HepG2 (cell line): ENCODE measurements around the gene PCAT6. TPM values are rescaled to one million over a fixed set of nuclear protein-coding genes. Genes with fewer than 3 reads are reported as not detected.

Experiments
- ATAC-seq: fragments of 200-7000 bp; cut with Tn5 transposase; 3 replicates; pipeline ENCODE4 v1.9.1; 2020; ENCODE audit warnings: mild to moderate bottlenecking, moderate library complexity
- BruUV-seq: library from RNA; stranded (reverse); fragments of 400-500 nt; replicated peaks from 2 replicates; lab custom pipeline; 2021; lab: Mats Ljungman, UMichigan
- CTCF ChIA-PET: fragments of 300-600 bp; formaldehyde crosslinking; extraction: SDS; loops from one replicate; lab custom pipeline; 2021; ENCODE audit warnings: low total read pairs, inconsistent platforms, low intra/inter-chr PET ratio; lab: Yijun Ruan, JAX
- POLR2A ChIA-PET: fragments of 350-600 bp; sonication (Branson Sonifier 250); formaldehyde crosslinking; loops from one replicate; lab custom pipeline; 2020; ENCODE audit warnings: antibody characterized with exemption, inconsistent platforms; lab: Yijun Ruan, JAX
- DNase-seq: peaks from one replicate; pipeline ENCODE4 v3.0.0-alpha.2; 2015; ENCODE audit warnings: low spot score
- FAIRE-seq: peaks from 3 replicates; lab custom pipeline; 2011; peaks lifted over from hg19 to GRCh38; lab: Jason Lieb, UNC
- H2AFZ ChIP-seq: one replicate; pipeline ENCODE4 v1.6.1; 2011; ENCODE audit warnings: low read length, inconsistent platforms
- H3K27ac ChIP-seq: fragments of 300-600 bp; 3 replicates; pipeline ENCODE4 v1.8.0; 2011; ENCODE audit warnings: mixed run types, mild to moderate bottlenecking, mixed read lengths, low read length, inconsistent platforms; ENCODE audit not compliant: insufficient read depth; ENCODE audit errors: extremely low read length
- H3K27me3 ChIP-seq, 2 experiments: fragments of 200-600 bp in 1 of 2; 2 replicates in 1 of 2; 3 replicates in 1 of 2; pipeline versions ENCODE4 v1.6.0 to v1.8.0; 2011; ENCODE audit warnings: low read length in 2 of 2, mild to moderate bottlenecking in 2 of 2, moderate library complexity in 2 of 2, inconsistent platforms in 1 of 2; ENCODE audit not compliant: insufficient read depth in 2 of 2, control insufficient read depth in 1 of 2
- H3K36me3 ChIP-seq, 2 experiments: fragments of 200-600 bp in 1 of 2; replicated peaks in 1 of 2; 2 replicates in 1 of 2; 3 replicates in 1 of 2; pipeline versions ENCODE4 v1.5.1 to v1.8.0; 2011; ENCODE audit warnings: low read length in 2 of 2, inconsistent platforms in 1 of 2; ENCODE audit not compliant: insufficient read depth in 2 of 2, control insufficient read depth in 1 of 2
- H3K4me1 ChIP-seq: 2 replicates; pipeline ENCODE4 v1.5.1; 2012; ENCODE audit warnings: low read length, inconsistent platforms; ENCODE audit not compliant: insufficient read depth
- H3K4me2 ChIP-seq: 2 replicates; pipeline ENCODE4 v1.6.0; 2011; ENCODE audit warnings: low read depth, low read length, inconsistent platforms
- H3K4me3 ChIP-seq, 3 experiments: fragments of 200-600 bp in 1 of 3; sonication (generic), shearing (Covaris generic) in 1 of 3; replicated peaks in 1 of 3; 2 replicates each; pipeline ENCODE4 v1.5.1; 2011 to 2016; ENCODE audit warnings: low read length in 3 of 3, inconsistent platforms in 2 of 3, low read depth in 2 of 3, mild to moderate bottlenecking in 2 of 3, control low read depth in 1 of 3, mixed read lengths in 1 of 3; ENCODE audit not compliant: insufficient read depth in 1 of 3
- H3K79me2 ChIP-seq: one replicate; pipeline ENCODE4 v1.6.1; 2011; ENCODE audit warnings: low read length, inconsistent platforms; ENCODE audit not compliant: insufficient read depth
- H3K9ac ChIP-seq: 2 replicates; pipeline ENCODE4 v1.6.0; 2011; ENCODE audit warnings: mild to moderate bottlenecking, low read depth, low read length, inconsistent platforms; ENCODE audit not compliant: insufficient read depth
- H3K9me3 ChIP-seq: 2 replicates; pipeline ENCODE4 v1.5.1; 2012; ENCODE audit warnings: mild to moderate bottlenecking, low read length
- H4K20me1 ChIP-seq: 2 replicates; pipeline ENCODE4 v1.6.0; 2011; ENCODE audit warnings: inconsistent platforms, mild to moderate bottlenecking, low read length, moderate library complexity; ENCODE audit not compliant: insufficient read depth
- ATF1 ChIP-seq: IDR thresholded peaks from 2 replicates; pipeline ENCODE4 v1.6.1; 2016; ENCODE audit warnings: mild to moderate bottlenecking, control low read depth
- CCAR2 ChIP-seq: fragments of 200-400 bp; formaldehyde crosslinking; optimal IDR thresholded peaks from 2 replicates; pipeline ENCODE3; 2018; ENCODE audit warnings: low read depth, mild to moderate bottlenecking, low read length, moderate library complexity
- EHMT2 ChIP-seq: fragments of 200-600 bp; sonication (generic); IDR thresholded peaks from 2 replicates; pipeline ENCODE4 v1.7.0; 2017; ENCODE audit warnings: antibody characterized with exemption, low read depth, low read length, borderline replicate concordance
- ELF3 ChIP-seq: IDR thresholded peaks from 2 replicates; pipeline ENCODE4 v1.6.1; 2016; ENCODE audit warnings: missing genetic modification reagents, missing compliant biosample characterization
- HNF1B ChIP-seq: sonication (generic); formaldehyde crosslinking; IDR thresholded peaks from 2 replicates; pipeline ENCODE4 v1.5.1; 2020; ENCODE audit warnings: mild to moderate bottlenecking, moderate library complexity, missing genetic modification reagents
- NCOA1 ChIP-seq: sonication (generic); formaldehyde crosslinking; IDR thresholded peaks from 2 replicates; pipeline ENCODE4 v1.9.0; 2021; ENCODE audit warnings: missing genetic modification reagents
- SETDB1 ChIP-seq: sonication (generic); formaldehyde crosslinking; IDR thresholded peaks from 2 replicates; pipeline ENCODE4 v1.5.1; 2020; ENCODE audit warnings: missing genetic modification reagents, mild to moderate bottlenecking, borderline replicate concordance
- SIN3A ChIP-seq: IDR thresholded peaks from 2 replicates; pipeline ENCODE4 v1.6.1; 2011; ENCODE audit warnings: low read depth, mild to moderate bottlenecking, control low read depth, low read length, borderline replicate concordance
- SIN3B ChIP-seq: fragments of 150-350 bp; IDR thresholded peaks from 2 replicates; pipeline ENCODE4 v1.6.1; 2014; ENCODE audit warnings: low read length
- YY1 ChIP-seq: IDR thresholded peaks from 2 replicates; pipeline ENCODE4 v1.6.1; 2011; ENCODE audit warnings: low read length, low read depth, moderate library complexity, mild to moderate bottlenecking; ENCODE audit not compliant: insufficient read depth, insufficient replicate concordance
- ZNF644 ChIP-seq: IDR thresholded peaks from 2 replicates; pipeline ENCODE4 v1.6.1; 2016; ENCODE audit warnings: low read depth
- ZNF652 ChIP-seq: IDR thresholded peaks from 2 replicates; pipeline ENCODE4 v1.6.1; 2016; ENCODE audit warnings: low read depth, borderline replicate concordance
- ZNF749 ChIP-seq: sonication (generic); formaldehyde crosslinking; IDR thresholded peaks from 2 replicates; pipeline ENCODE4 v1.8.0; 2022; ENCODE audit warnings: mild to moderate bottlenecking, missing genetic modification reagents, moderate library complexity, borderline replicate concordance
- ZNF768 ChIP-seq: sonication (generic); formaldehyde crosslinking; IDR thresholded peaks from 2 replicates; pipeline ENCODE4 v1.4.0; 2020; ENCODE audit warnings: missing genetic modification reagents
- WGBS: methylation state at CpG from one replicate; pipeline ENCODE4 v1.1.6; 2017; ENCODE audit warnings: low lambda C conversion rate; 5-methylcytosine and 5-hydroxymethylcytosine counted together
- in situ Hi-C: cut with HindIII; loops from 2 replicates; pipeline ENCODE4 v1.10.0; 2017; ENCODE audit warnings: low pct_unique_long_range_greater_than_20kb; ENCODE audit not compliant: extremely low pct_ligation_motif_present
- intact Hi-C: fragments of 100-400 bp; cut with micrococcal nuclease; formaldehyde crosslinking; loops from one replicate; pipeline ENCODE4 v1.10.0; 2022; ENCODE audit not compliant: unreplicated experiment
- polyA plus RNA-seq, 8 experiments: library from polyadenylated mRNA; depleted of rRNA in 3 of 8; stranded (reverse) in 7 of 8; unstranded in 1 of 8; fragments of >200 nt; fragmentation: Illumina TruSeq in 4 of 8; extraction: Trizol in 4 of 8; gene quantifications; 2 replicates each; pipeline versions ENCODE4 v1.2.1 to v1.2.3, GENCODE V29; 2011 to 2016; ENCODE audit warnings: low read depth in 4 of 8, missing spikeins in 1 of 8, mixed read lengths in 1 of 8; ENCODE audit not compliant: insufficient read depth in 1 of 8
- total RNA-seq, 5 experiments: library from RNA; depleted of rRNA; stranded (reverse); fragments of >200 nt; fragmentation: Illumina TruSeq; extraction: Trizol; gene quantifications; 2 replicates each; pipeline ENCODE4 v1.2.3, GENCODE V29; 2016; ENCODE audit warnings: low read depth in 1 of 5

The PCAT6 gene
- total and polyA plus RNA-seq, 2 of the 13 experiments (the other 11 are each of a cell fraction or from before 2014, with no cell fraction given) = 0.60 to 4.4 TPM

DNA sequence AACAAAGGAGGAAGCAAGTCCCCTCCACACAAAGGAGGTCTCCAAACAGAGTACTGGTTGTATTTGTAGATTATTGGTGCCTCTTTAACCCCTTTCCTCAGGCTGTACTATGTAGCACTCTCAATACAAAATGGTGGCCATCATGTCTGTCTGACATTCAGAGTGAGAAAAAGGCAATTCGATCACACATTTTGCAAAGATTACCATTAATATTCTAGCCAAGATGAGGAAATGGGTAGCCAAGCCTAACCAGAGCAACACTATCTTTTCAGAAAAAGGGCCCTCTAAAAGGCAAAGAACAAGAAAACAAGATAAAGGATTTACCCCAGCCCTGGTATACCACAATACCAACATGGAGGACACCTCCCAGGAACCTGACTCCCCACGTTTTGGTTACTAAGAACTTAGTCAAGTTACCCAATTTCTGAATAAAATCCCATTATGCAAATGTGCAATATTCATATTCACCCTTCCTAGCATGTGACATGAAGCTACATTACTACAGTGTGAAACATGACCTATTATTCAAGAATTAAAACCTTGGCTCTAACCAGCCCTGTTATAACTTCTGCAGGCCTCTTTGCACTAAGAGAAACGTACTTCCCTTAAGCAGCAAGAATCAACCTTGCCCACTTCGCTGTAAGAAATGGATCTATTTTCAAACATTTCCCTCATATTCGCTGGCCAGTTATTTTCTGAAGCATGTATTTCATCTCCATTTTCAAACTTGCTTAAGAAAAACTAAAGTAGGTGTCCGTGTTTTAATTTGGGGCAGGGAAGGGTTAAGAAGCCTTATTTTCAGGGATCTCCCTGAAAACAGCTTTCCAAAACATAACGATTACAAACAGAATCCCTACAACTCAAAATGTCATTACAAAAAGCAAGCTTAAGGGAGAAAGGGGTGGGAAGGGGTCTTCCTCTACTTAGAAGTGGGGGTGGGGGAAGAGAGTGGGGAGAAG, 4.6 kb upstream of the PCAT6 start:
- H4K20me1 ChIP-seq = peaks cover 42% of the 10 kb centered on the region
- H3K9me3 ChIP-seq = no peaks in the 10 kb centered on the region
- WGBS = 26% methylated on average over 7 of the region's 7 CpGs
- H3K79me2 ChIP-seq = peaks cover 64% of the 10 kb centered on the region
- CTCF ChIA-PET = no interaction called here
- no peaks in the 10 kb centered on the region; a peak in 1 of 5 replicates for H3K27me3 ChIP-seq
- BruUV-seq = TSS peak; percentile 42
- peak overlapping the region; percentile 82 to 97 (median 97) for H3K4me3 ChIP-seq
- FAIRE-seq = no peak
- POLR2A ChIA-PET = interaction anchor here (1.3 kb wide), 1 partner anchor 55 kb away, joined by 4 read pairs; no protein-coding TSS in a partner anchor
- peak; percentile 26; the same call in 1 of the 2 replicates for TF ChIP-seq ZNF644 (CRISPR knock-in tag)
- peak; percentile 69 for TF ChIP-seq ZNF652 (CRISPR knock-in tag)
- TF ChIP-seq EHMT2 = peak; percentile 58; the same call in 1 of the 2 replicates
- TF ChIP-seq YY1 = peak; percentile 6
- no peak for TF ChIP-seq SIN3B
- peak overlapping the region; percentile 85 for H3K4me2 ChIP-seq
- in situ Hi-C loops (no loop called here), intact Hi-C loops (no loop called here)
- H3K9ac ChIP-seq = peak overlapping the region; percentile 81
- no peak overlapping the region for H2AFZ ChIP-seq
- H3K36me3 ChIP-seq = no peaks in the 10 kb centered on the region
- ATAC-seq = no peak
- no peak for DNase-seq
- peak overlapping the region; percentile 55 for H3K27ac ChIP-seq
- peaks cover 56% of the 10 kb centered on the region for H3K4me1 ChIP-seq

- no peaks in the 10 kb centered on the region for H3K36me3 ChIP-seq
- in situ Hi-C loops = no loop called here
- TF ChIP-seq SETDB1 = no peak
- no peak for TF ChIP-seq ZNF749
- peak; percentile 14; the same call in 1 of the 2 replicates for TF ChIP-seq SIN3A
- TF ChIP-seq CCAR2 = no peak
- TF ChIP-seq HNF1B = peak; percentile 39; the same call in 1 of the 2 replicates
- no peak for TF ChIP-seq ELF3
- no peak for TF ChIP-seq ATF1 (CRISPR knock-in tag)
- peak; percentile 32; the same call in 1 of the 2 replicates for TF ChIP-seq ZNF768 (CRISPR knock-in tag)
- TF ChIP-seq NCOA1 = no peak
Observed at GRCh38 chr1:202806845-202807450, 3.8 kb upstream of the PCAT6 start.

More at GRCh38 chr1:202806845-202807450, 3.8 kb upstream of the PCAT6 start:
- H3K27ac ChIP-seq = peak overlapping the region; percentile 55
- no peaks in the 10 kb centered on the region for H3K9me3 ChIP-seq
- intact Hi-C loops = no loop called here
- peak overlapping the region; percentile 82 to 97 (median 97) for H3K4me3 ChIP-seq
- H3K27me3 ChIP-seq = no peaks in the 10 kb centered on the region; a peak in 1 of 5 replicates
- peaks cover 63% of the 10 kb centered on the region for H3K4me1 ChIP-seq
- H4K20me1 ChIP-seq = peaks cover 36% of the 10 kb centered on the region
- POLR2A ChIA-PET = no interaction called here
- H3K9ac ChIP-seq = peak overlapping the region; percentile 81
- FAIRE-seq = no peak
- H3K4me2 ChIP-seq = peak overlapping the region; percentile 85
- H2AFZ ChIP-seq = no peak overlapping the region
- CTCF ChIA-PET = no interaction called here
- no peak for DNase-seq
- peaks cover 56% of the 10 kb centered on the region for H3K79me2 ChIP-seq
- 3% methylated on average over 9 of the region's 51 CpGs for WGBS
- ATAC-seq = peak; percentile 16
- BruUV-seq = no TSS peak
